Caco-2 (cell line): ENCODE data around the gene TRIB2. TPM values are rescaled to one million over a fixed set of nuclear protein-coding genes. Genes with fewer than 3 reads are reported as not detected.
"Not testable (repeated sequence)": the region's sequence is repeated elsewhere in the genome, so short reads cannot be mapped to it uniquely, and the experiment has no call there.

Experiments used
- BruUV-seq: library from RNA; stranded (reverse); fragments of 400-500 nt; replicated peaks from 2 replicates; lab custom pipeline; 2021; lab: Mats Ljungman, UMichigan
- CTCF ChIA-PET: fragments of 300-600 bp; sonication (Branson Sonifier 250); formaldehyde crosslinking; loops from one replicate; lab custom pipeline; 2022; ENCODE audit warnings: antibody characterized with exemption; lab: Charles Lee
- POLR2A ChIA-PET: fragments of 300-600 bp; sonication (Branson Sonifier 250); formaldehyde crosslinking; loops from one replicate; lab custom pipeline; 2022; ENCODE audit warnings: antibody characterized with exemption; lab: Charles Lee
- DNase-seq, 2 experiments: peaks; one replicate each; pipeline versions ENCODE4 v3.0.0 to v3.0.0-alpha.2; 2020 to 2022
- H3K27me3 ChIP-seq: replicated peaks from 2 replicates; pipeline ENCODE4 v1.6.0; 2011; ENCODE audit warnings: low read length; ENCODE audit not compliant: control insufficient read depth, insufficient read depth
- H3K36me3 ChIP-seq: 2 replicates; pipeline ENCODE4 v1.5.1; 2011; ENCODE audit warnings: low read length; ENCODE audit not compliant: control insufficient read depth, insufficient read depth
- H3K4me1 ChIP-seq: fragments of 250-450 bp; sonication (Bioruptor Pico); 2 replicates; pipeline ENCODE4 v1.5.1; 2020; ENCODE audit warnings: mild to moderate bottlenecking
- H3K4me3 ChIP-seq: 2 replicates; pipeline ENCODE4 v1.5.1; 2011; ENCODE audit warnings: low read depth, mild to moderate bottlenecking, control low read depth, low read length
- H3K9me3 ChIP-seq: fragments of 250-450 bp; sonication (Bioruptor Pico); 2 replicates; pipeline ENCODE4 v1.5.1; 2020; ENCODE audit warnings: mild to moderate bottlenecking, moderate library complexity
- H3K27ac Mint-ChIP-seq: one replicate; pipeline ENCODE4 v1.8.0; 2022; ENCODE audit warnings: mixed read lengths; ENCODE audit not compliant: unreplicated experiment
- H3K27me3 Mint-ChIP-seq: one replicate; pipeline ENCODE4 v1.8.0; 2022; ENCODE audit warnings: mixed read lengths; ENCODE audit not compliant: insufficient read depth, unreplicated experiment
- H3K36me3 Mint-ChIP-seq: one replicate; pipeline ENCODE4 v1.8.0; 2022; ENCODE audit warnings: mild to moderate bottlenecking, mixed read lengths; ENCODE audit not compliant: insufficient read depth, unreplicated experiment
- H3K4me1 Mint-ChIP-seq: one replicate; pipeline ENCODE4 v1.8.0; 2022; ENCODE audit warnings: low read depth, mixed read lengths; ENCODE audit not compliant: unreplicated experiment
- H3K4me3 Mint-ChIP-seq: one replicate; pipeline ENCODE4 v1.8.0; 2022; ENCODE audit warnings: mild to moderate bottlenecking, moderate library complexity, mixed read lengths; ENCODE audit not compliant: unreplicated experiment
- H3K9me3 Mint-ChIP-seq: one replicate; pipeline ENCODE4 v1.8.0; 2022; ENCODE audit warnings: mixed read lengths; ENCODE audit not compliant: unreplicated experiment
- CTCF ChIP-seq, 2 experiments: fragments of 200-600 bp in 1 of 2; IDR thresholded peaks; 1 replicate in 1 of 2; 2 replicates in 1 of 2; pipeline versions ENCODE4 v1.5.1 to v1.8.0; 2011 to 2022; ENCODE audit warnings: antibody characterized with exemption in 1 of 2, control low read depth in 1 of 2, inconsistent platforms in 1 of 2, low read depth in 1 of 2, low read length in 1 of 2, mild to moderate bottlenecking in 1 of 2, moderate library complexity in 1 of 2; ENCODE audit not compliant: insufficient read depth in 1 of 2, severe bottlenecking in 1 of 2, unreplicated experiment in 1 of 2
- intact Hi-C: fragments of 100-400 bp; cut with micrococcal nuclease; formaldehyde crosslinking; loops from one replicate; pipeline ENCODE4 v1.10.0; 2022; ENCODE audit not compliant: unreplicated experiment
- total RNA-seq: library from RNA; stranded (reverse); gene quantifications from 2 replicates; pipeline ENCODE4 v1.2.3, GENCODE V29; 2022

TRIB2 gene
- total RNA-seq, 1 experiment from 2014 or later: 2.9 TPM

GRCh38 chr2:12676771-12677170 is 40.0 kb upstream of the TRIB2 start:
- Mint-ChIP-seq H3K27ac (no peak overlapping the region), H3K27me3 (peaks cover 6% of the 10 kb centered on the region), H3K4me1 (no peaks in the 10 kb centered on the region), H3K4me3 (no peak overlapping the region), H3K9me3 (peaks cover 22% of the 10 kb centered on the region), H3K36me3 (no peaks in the 10 kb centered on the region)
- Histone ChIP-seq H3K4me1 (no peaks in the 10 kb centered on the region), H3K9me3 (peaks cover 3% of the 10 kb centered on the region; the same call in 1 of the 2 replicates), H3K4me3 (no peak overlapping the region), H3K27me3 (no peaks in the 10 kb centered on the region), H3K36me3 (no peaks in the 10 kb centered on the region)
- intact Hi-C loops: no loop called here
- no TSS peak for BruUV-seq
- no peak for TF ChIP-seq CTCF (IDR thresholded peaks at IDR 0.05; ENCODE audit: insufficient read depth in 1 of 2, low read depth in 1 of 2, low read length in 1 of 2, severe bottlenecking in 1 of 2, unreplicated experiment in 1 of 2)
- ChIA-PET POLR2A (no interaction called here), CTCF (no interaction called here)
- DNase-seq: no peak

GRCh38 chr2:12678186-12678585 is 38.5 kb upstream of the TRIB2 start:
- POLR2A ChIA-PET: no interaction called here
- Histone ChIP-seq H3K4me3 (no peak overlapping the region), H3K36me3 (no peaks in the 10 kb centered on the region), H3K27me3 (no peaks in the 10 kb centered on the region), H3K9me3 (peaks cover 3% of the 10 kb centered on the region; the same call in 1 of the 2 replicates), H3K4me1 (no peaks in the 10 kb centered on the region)
- Mint-ChIP-seq H3K4me1 (no peaks in the 10 kb centered on the region), H3K36me3 (no peaks in the 10 kb centered on the region), H3K4me3 (no peak overlapping the region), H3K9me3 (peaks cover 22% of the 10 kb centered on the region), H3K27ac (no peak overlapping the region), H3K27me3 (peaks cover 8% of the 10 kb centered on the region)
- CTCF ChIA-PET: no interaction called here
- no peak for TF ChIP-seq CTCF (IDR thresholded peaks at IDR 0.05; ENCODE audit: insufficient read depth in 1 of 2, low read depth in 1 of 2, low read length in 1 of 2, severe bottlenecking in 1 of 2, unreplicated experiment in 1 of 2)
- intact Hi-C loops: no loop called here
- no peak for DNase-seq
- BruUV-seq: no TSS peak

- TF ChIP-seq CTCF (IDR thresholded peaks at IDR 0.05; ENCODE audit: insufficient read depth in 1 of 2, low read depth in 1 of 2, low read length in 1 of 2, severe bottlenecking in 1 of 2, unreplicated experiment in 1 of 2): no peak
- no TSS peak for BruUV-seq
- Histone ChIP-seq H3K4me1 (no peaks in the 10 kb centered on the region), H3K36me3 (no peaks in the 10 kb centered on the region), H3K27me3 (no peaks in the 10 kb centered on the region; the same call in 1 of the 2 replicates), H3K4me3 (no peak overlapping the region), H3K9me3 (peaks cover 3% of the 10 kb centered on the region; the same call in 1 of the 2 replicates)
- Mint-ChIP-seq H3K36me3 (no peaks in the 10 kb centered on the region), H3K4me1 (no peaks in the 10 kb centered on the region), H3K27ac (no peak overlapping the region), H3K9me3 (peaks cover 22% of the 10 kb centered on the region), H3K4me3 (no peak overlapping the region), H3K27me3 (peaks cover 11% of the 10 kb centered on the region)
- CTCF ChIA-PET: interaction anchor here (1.5 kb wide), 1 partner anchor 246 kb away, joined by 7 read pairs; no protein-coding TSS in a partner anchor
- POLR2A ChIA-PET: no interaction called here
- intact Hi-C loops: no loop called here
- no peak for DNase-seq
These were observed 37.1 kb upstream of the TRIB2 start for GRCh38 chr2:12679550-12680072.

GRCh38 chr2:12680115-12680514 is 36.6 kb upstream of the TRIB2 start:
- H3K4me3 ChIP-seq, intact Hi-C loops, H3K27me3 ChIP-seq, H3K36me3 ChIP-seq, H3K4me1 ChIP-seq, H3K4me1 Mint-ChIP-seq, POLR2A ChIA-PET, H3K36me3 Mint-ChIP-seq, H3K4me3 Mint-ChIP-seq, DNase-seq, H3K9me3 ChIP-seq, H3K27ac Mint-ChIP-seq, BruUV-seq: not testable (repeated sequence)
- peaks cover 22% of the 10 kb centered on the region for H3K9me3 Mint-ChIP-seq
- peaks cover 11% of the 10 kb centered on the region for H3K27me3 Mint-ChIP-seq
- CTCF ChIA-PET: interaction anchor here (1.2 to 1.5 kb wide), 2 partner anchors 247 kb away, joined by 4 to 7 read pairs; no protein-coding TSS in a partner anchor
